ENCODE data around the gene NRBF2.

Gene NRBF2

GRCh38 chr10:63107943-63108437, 25.1 kb upstream of the NRBF2 start:
- H3K27me3 ChIP-seq (ENCODE audit: insufficient read depth, low read length, poor library complexity): no peaks in the 10 kb centered on the region
- TF ChIP-seq, protein P1, sequence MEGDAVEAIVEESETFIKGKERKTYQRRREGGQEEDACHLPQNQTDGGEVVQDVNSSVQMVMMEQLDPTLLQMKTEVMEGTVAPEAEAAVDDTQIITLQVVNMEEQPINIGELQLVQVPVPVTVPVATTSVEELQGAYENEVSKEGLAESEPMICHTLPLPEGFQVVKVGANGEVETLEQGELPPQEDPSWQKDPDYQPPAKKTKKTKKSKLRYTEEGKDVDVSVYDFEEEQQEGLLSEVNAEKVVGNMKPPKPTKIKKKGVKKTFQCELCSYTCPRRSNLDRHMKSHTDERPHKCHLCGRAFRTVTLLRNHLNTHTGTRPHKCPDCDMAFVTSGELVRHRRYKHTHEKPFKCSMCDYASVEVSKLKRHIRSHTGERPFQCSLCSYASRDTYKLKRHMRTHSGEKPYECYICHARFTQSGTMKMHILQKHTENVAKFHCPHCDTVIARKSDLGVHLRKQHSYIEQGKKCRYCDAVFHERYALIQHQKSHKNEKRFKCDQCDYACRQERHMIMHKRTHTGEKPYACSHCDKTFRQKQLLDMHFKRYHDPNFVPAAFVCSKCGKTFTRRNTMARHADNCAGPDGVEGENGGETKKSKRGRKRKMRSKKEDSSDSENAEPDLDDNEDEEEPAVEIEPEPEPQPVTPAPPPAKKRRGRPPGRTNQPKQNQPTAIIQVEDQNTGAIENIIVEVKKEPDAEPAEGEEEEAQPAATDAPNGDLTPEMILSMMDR (IDR thresholded peaks at IDR 0.05; ENCODE audit: borderline replicate concordance, extremely low read depth, low read length, poor library complexity, severe bottlenecking): no peak
- no peak for TF ChIP-seq EZH2 (IDR thresholded peaks at IDR 0.05; ENCODE audit: borderline replicate concordance, low read depth, low read length, severe bottlenecking)
- H3K4me1 ChIP-seq (ENCODE audit: insufficient read depth, low read length): no peaks in the 10 kb centered on the region
- DNase-seq: no peak
- no peaks in the 10 kb centered on the region for H4K20me1 ChIP-seq (ENCODE audit: insufficient read depth, low read length)
- no peak overlapping the region for H3K9ac ChIP-seq (ENCODE audit: low read depth, low read length)
- no peaks in the 10 kb centered on the region for H3K36me3 ChIP-seq (ENCODE audit: insufficient read depth, low read length)
- no peak overlapping the region for H3K27ac ChIP-seq (ENCODE audit: low read length)
- no peak for ATAC-seq (ENCODE audit: insufficient read depth, low read depth)
- H3K4me2 ChIP-seq (ENCODE audit: insufficient read depth, low read length): no peak overlapping the region
- no peak overlapping the region for H3K4me3 ChIP-seq (ENCODE audit: low read depth in 1 of 2, low read length in 2 of 2)
- H3K9me3 ChIP-seq (ENCODE audit: insufficient read depth, low read length, severe bottlenecking): no peaks in the 10 kb centered on the region
- no peak overlapping the region for H2AFZ ChIP-seq (ENCODE audit: low read depth, low read length)
- no peaks in the 10 kb centered on the region for H3K79me2 ChIP-seq (ENCODE audit: insufficient read depth, low read length)

DNA sequence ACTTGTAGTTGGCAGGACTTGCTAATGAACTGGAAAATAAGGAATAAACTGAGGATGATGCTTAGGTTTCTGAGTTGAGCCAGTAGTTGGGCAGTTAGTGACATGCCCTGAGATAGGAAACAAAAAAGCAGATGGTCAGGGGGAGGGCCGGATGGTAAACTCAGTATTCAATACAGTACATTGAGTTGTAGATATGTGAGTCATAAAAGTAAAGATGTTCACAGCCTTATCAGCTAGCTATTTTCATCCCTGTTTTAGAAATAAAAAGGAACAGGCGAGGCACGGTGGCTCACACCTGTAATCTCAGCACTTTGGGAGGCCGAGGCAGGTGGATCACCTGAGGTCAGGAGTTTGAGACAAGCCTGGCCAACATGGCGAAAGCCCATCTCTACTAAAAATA, 22.2 kb upstream of the NRBF2 start:
- DNase-seq (no peak), ATAC-seq (ENCODE audit: insufficient read depth, low read depth) (no peak)
- Histone ChIP-seq H3K4me2 (ENCODE audit: insufficient read depth, low read length) (no peak overlapping the region), H4K20me1 (ENCODE audit: insufficient read depth, low read length) (no peaks in the 10 kb centered on the region), H2AFZ (ENCODE audit: low read depth, low read length) (no peak overlapping the region), H3K79me2 (ENCODE audit: insufficient read depth, low read length) (no peaks in the 10 kb centered on the region), H3K4me3 (ENCODE audit: low read depth in 1 of 2, low read length in 2 of 2) (no peak overlapping the region), H3K27me3 (ENCODE audit: insufficient read depth, low read length, poor library complexity) (no peaks in the 10 kb centered on the region), H3K27ac (ENCODE audit: low read length) (no peak overlapping the region), H3K9ac (ENCODE audit: low read depth, low read length) (no peak overlapping the region), H3K4me1 (ENCODE audit: insufficient read depth, low read length) (no peaks in the 10 kb centered on the region), H3K36me3 (ENCODE audit: insufficient read depth, low read length) (no peaks in the 10 kb centered on the region), H3K9me3 (ENCODE audit: insufficient read depth, low read length, severe bottlenecking) (no peaks in the 10 kb centered on the region)
- TF ChIP-seq, protein P1 (IDR thresholded peaks at IDR 0.05; ENCODE audit: borderline replicate concordance, extremely low read depth, low read length, poor library complexity, severe bottlenecking): no peak
- no peak for TF ChIP-seq EZH2 (IDR thresholded peaks at IDR 0.05; ENCODE audit: borderline replicate concordance, low read depth, low read length, severe bottlenecking)

DNA sequence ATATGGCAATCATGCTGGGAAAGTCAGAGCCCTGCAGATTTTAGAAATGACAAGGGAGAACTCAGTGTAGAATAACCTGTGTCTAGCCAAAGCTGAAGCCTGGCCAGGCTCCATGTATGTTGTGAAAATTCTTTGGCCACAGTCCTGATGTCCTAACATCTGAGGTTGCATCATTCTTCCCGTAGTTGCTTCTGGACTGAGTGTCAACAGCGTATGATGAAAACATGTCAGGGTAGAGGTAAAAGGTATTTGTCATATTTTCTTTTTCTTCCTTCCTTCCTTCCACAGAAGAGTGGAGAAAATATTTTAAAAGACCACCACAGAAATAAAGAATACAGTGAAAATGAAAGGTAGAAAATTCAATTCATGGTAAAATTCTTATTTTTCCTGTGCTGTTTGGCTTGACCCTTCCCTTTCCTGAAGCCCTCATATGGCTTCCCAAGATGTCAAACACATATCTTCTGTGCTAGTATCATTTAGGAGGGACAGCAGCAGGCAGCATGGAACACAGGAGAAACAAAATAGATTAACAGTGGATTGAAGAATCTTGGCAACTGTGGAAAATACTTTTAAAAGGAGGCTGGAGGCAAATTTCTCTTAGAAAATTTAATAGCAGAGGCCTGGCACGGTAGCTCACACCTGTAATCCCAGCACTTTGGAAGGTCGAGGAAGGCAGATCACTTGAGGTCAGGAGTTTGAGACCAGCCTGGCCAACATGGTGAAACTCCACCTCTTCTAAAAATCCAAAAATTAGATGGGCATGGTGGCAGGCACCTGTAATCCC, 18.9 kb upstream of the NRBF2 start:
- DNase-seq (no peak), ATAC-seq (ENCODE audit: insufficient read depth, low read depth) (no peak)
- TF ChIP-seq, protein P1 (IDR thresholded peaks at IDR 0.05; ENCODE audit: borderline replicate concordance, extremely low read depth, low read length, poor library complexity, severe bottlenecking): no peak
- TF ChIP-seq EZH2 (IDR thresholded peaks at IDR 0.05; ENCODE audit: borderline replicate concordance, low read depth, low read length, severe bottlenecking): no peak
- no peak overlapping the region for H3K4me2 ChIP-seq (ENCODE audit: insufficient read depth, low read length)
- no peaks in the 10 kb centered on the region for H3K79me2 ChIP-seq (ENCODE audit: insufficient read depth, low read length)
- no peaks in the 10 kb centered on the region for H3K36me3 ChIP-seq (ENCODE audit: insufficient read depth, low read length)
- no peak overlapping the region for H2AFZ ChIP-seq (ENCODE audit: low read depth, low read length)
- no peaks in the 10 kb centered on the region for H3K27me3 ChIP-seq (ENCODE audit: insufficient read depth, low read length, poor library complexity)
- no peak overlapping the region for H3K9ac ChIP-seq (ENCODE audit: low read depth, low read length)
- no peak overlapping the region for H3K4me3 ChIP-seq (ENCODE audit: low read depth in 1 of 2, low read length in 2 of 2)
- no peaks in the 10 kb centered on the region for H4K20me1 ChIP-seq (ENCODE audit: insufficient read depth, low read length)
- H3K27ac ChIP-seq (ENCODE audit: low read length): no peak overlapping the region
- H3K9me3 ChIP-seq (ENCODE audit: insufficient read depth, low read length, severe bottlenecking): no peaks in the 10 kb centered on the region
- H3K4me1 ChIP-seq (ENCODE audit: insufficient read depth, low read length): no peaks in the 10 kb centered on the region
